Daoy (cell line): ENCODE measurements around the gene APOBR. TPM values are rescaled to one million over a fixed set of nuclear protein-coding genes. Genes with fewer than 3 reads are reported as not detected.
A peak's percentile ranks its signal among the peaks of the same experiment; 100 is the strongest.
"Not testable (repeated sequence)": the region's sequence is repeated elsewhere in the genome, so short reads cannot be mapped to it uniquely, and the experiment has no call there.

Experiments
- DNase-seq: peaks from one replicate; pipeline ENCODE4 v3.0.0-alpha.2; 2015; ENCODE audit warnings: low read depth
- total RNA-seq: library from RNA; depleted of rRNA; stranded (reverse); fragments of >200 nt; shearing (Covaris generic); gene quantifications from 2 replicates; pipeline ENCODE4 v1.2.3, GENCODE V29; 2014

APOBR gene
- total RNA-seq, 1 experiment from 2014 or later, result 0.06 TPM

GRCh38 chr16:28526201-28527099, 32.0 kb downstream of the APOBR start:
- DNase-seq, result no peak

- not testable (repeated sequence) for DNase-seq
Observed at GRCh38 chr16:28527100-28527785, 32.8 kb downstream of the APOBR start.

DNA sequence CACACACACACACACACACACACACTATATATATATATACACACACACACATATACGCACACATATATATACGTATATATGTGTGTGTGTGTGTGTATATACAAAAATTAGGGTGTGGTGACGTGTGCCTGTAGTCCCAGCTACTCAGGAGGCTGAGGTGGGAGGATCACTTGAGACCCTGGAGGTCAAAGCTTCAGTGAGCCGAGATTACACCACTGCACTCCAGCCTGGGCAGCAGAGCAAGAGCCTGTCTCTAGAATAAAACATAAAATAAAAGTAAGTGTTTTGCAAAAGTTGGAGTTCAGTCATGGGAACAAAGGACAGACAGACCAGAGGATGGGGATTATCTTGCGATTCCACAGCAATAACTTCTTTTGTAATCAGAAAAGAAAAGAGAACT, 33.5 kb downstream of the APOBR start:
- no peak for DNase-seq

- no peak for DNase-seq
Observed at GRCh38 chr16:28528463-28528867, 34.0 kb downstream of the APOBR start.

- DNase-seq, result no peak
Observed at GRCh38 chr16:28529124-28529523, 34.7 kb downstream of the APOBR start.

GRCh38 chr16:28531777-28532744, 37.6 kb downstream of the APOBR start:
- no peak for DNase-seq

GRCh38 chr16:28532940-28533647, 38.7 kb downstream of the APOBR start:
- DNase-seq, result no peak

- no peak for DNase-seq
Observed at GRCh38 chr16:28534542-28535373, 40.3 kb downstream of the APOBR start.

DNA sequence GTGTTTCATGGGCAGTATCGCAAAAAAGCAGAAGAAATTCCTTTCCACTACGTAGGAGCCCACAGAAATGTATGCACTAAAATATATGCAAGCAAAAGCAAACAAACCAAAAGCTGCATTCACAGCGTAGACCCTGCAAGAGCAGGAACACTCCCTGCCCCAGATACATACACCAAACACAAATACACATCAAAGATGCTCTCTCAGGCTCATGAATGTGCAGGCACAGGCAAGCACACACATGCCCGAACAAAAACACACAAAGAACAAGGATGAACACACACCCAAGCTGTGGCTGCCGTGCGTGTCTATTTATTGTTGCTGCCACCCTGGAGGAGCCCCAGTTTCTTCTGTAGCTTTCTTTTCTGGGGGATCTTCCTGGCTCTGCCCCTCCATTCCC, 42.6 kb downstream of the APOBR start:
- DNase-seq, result no peak

DNA sequence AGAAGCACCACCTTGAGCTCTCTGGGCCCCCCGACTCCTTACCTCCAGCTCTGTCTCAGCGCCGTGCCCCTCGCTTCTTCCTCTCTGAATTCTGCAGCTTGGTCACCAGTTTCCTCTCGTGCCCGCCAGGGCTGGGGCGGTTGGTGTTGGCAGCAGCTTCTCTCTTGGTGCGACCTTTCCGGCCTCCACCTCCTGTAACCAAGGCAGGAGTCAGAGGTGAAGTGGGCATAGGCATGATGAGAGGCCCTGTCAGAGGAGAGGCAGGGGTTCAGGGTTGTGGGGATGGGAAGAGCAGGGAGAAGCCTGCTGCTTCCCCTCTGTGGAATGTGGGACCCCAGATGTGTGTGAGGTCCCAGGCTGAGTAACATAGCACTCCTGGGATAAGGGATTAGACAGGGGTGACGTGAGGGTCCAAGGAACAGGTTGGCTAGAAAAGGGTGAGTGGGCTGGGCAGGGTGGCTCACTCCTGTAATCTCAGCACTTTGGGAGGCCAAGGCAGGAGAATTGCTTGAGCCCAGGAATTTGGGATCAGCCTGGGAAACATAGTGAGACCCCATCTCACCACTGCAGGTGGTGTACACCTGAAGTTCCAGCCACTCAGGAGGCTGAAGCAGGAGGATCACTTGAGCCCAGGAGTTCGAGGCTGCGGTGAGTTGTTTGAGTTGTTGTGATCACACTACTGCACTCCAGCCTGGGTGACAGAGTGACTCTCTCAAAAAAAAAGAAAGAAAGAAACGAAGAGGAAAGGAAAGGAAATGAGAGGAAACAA, 43.7 kb downstream of the APOBR start:
- DNase-seq, result no peak

DNA sequence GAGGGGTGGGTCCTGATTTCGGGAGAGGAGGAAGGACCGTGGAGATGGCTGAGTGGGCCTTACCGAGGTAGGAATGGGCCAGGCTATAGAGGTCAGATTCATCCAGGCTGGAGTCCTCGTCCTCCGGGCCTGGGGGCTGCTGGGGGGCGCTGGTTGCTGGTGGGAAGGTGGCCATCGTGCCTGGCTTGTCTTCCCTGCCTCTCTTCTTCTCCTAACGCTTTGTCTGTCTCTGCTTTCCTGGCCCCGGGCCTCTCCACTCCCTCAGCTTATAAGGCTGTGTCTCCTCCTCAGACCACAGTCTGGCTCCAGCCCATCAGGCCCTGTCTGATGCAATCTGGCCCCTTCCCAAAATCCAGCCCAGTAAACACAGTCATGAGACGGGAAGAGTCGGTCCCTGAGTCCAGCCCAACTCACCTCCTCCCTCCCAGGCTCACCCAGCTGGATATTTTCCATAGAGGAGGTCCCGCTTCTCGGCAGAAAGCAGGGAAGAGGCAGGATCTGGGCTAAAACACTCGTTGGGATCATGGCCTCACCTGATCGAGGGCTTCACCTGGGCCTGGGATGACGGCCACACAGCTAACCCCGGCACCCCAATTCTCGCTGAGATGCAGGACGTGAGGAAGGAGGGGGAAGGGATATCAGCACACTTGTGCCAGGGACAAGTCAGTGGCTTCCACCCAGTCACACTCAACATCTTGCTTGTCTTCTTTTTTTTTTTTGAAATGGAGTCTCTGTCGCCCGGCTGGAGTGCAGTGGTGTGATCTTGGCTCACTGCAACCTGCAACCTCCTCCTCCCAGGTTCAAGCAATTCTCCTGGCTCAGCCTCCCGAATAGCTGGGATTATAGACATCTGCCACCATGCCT, 44.5 kb downstream of the APOBR start, which contains the start of gene NUPR1:
TSS of gene NUPR1 (minus strand) at position 242 of the 864 bp plus-strand sequence. CDS start at position 175, 67 bp downstream.
- peak; percentile 87 for DNase-seq

- DNase-seq, result no peak
Observed at GRCh38 chr16:28540346-28540745, 45.9 kb downstream of the APOBR start.

DNA sequence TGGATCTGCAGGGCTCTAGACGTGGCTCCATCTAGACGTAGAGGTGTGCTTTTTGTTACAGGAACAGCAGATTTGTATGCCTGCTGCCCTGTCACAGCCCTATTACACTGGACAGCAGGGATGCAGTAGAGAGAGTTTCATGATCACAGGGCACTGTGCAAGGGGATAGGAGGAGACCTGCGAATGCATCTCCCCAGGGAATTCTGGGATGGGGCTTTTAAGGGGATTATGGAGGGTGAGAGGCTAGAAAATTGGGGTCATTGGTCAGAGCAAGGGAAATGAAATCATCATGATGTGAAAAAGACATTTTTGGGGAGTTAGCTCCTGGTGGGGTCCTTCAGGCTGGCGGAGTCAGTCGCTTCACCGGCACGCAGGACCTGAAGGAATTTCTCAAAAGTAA, 48.2 kb downstream of the APOBR start:
- DNase-seq, result no peak

DNA sequence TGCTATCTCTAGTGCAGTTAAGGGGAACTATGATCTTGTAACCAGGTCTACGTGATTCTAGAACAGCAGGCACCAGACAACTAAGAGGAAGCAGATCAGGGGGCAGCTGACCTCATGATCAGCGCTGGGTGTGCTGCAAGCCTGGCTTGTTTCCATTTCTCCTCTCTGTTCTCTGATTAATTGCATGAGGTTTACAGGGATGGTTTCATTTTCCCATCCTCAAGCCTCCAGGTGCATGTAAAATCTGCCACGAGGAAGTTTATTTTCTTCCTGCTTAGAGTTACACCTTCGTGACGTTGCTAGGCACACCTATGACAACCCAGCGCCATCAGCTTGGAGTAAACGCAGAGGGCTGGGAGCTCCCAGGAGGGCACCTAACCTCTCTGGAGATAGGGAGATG, 48.6 kb downstream of the APOBR start:
- DNase-seq, result no peak

GRCh38 chr16:28544998-28545397, 50.6 kb downstream of the APOBR start:
- DNase-seq, result no peak

DNA sequence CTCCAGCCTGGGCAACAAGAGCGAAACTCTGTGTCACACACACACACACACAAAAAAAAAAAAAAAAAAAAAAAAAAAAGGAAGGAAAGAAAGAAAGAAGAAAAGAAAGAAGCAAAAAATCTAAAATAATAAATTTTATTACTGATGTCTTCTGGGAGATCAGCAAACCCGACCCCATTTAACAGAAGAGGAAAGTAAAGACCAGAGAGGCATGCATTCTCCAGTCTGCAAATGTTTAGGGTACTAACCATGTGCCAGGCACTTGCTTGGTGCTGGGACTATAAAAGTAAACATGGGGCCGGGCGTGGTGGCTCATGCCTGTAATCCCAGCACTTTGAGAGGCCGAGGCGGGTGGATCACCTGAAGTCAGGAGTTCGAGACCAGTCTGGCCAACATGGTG, 51.5 kb downstream of the APOBR start:
- DNase-seq, result not testable (repeated sequence)

DNA sequence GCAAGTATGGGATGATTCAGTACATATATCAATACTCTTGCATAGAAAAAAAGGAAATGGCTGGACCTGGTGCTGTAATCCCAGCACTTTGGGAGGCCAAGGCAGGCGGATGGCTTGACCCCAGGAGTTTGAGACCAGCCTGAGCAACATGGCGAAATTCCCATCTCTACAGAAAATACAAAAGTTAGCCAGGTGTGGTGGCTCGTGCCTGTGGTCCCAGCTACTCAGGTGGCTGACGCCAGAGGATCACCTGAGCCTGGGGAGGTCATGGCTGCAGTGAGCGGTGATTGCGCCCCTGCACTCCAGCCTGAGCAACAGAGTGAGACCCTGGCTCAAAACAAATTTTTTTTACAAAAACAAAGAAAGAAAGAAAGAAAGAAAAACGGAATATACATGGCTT, 52.2 kb downstream of the APOBR start:
- no peak for DNase-seq

GRCh38 chr16:28548306-28548802, 53.9 kb downstream of the APOBR start:
- DNase-seq, result no peak
